ENCODE measurements around the gene STAC2. TPM values are rescaled to one million over a fixed set of nuclear protein-coding genes. Genes with fewer than 3 reads are reported as not detected.

The STAC2 gene
- total and polyA plus RNA-seq, 12 donors: 0.22 to 1.1 (median 0.48) TPM; not detected in 5

- Histone ChIP-seq H3K4me1 (replicated peaks in 1 of 2) (no peaks in the 10 kb centered on the region), H3K9me3 (replicated peaks in 1 of 3) (no peaks in the 10 kb centered on the region), H3K36me3 (replicated peaks in 1 of 2) (peaks cover 0 to 25% of the 10 kb centered on the region in 2 donors), H3K4me3 (no peak overlapping the region), H3K27ac (no peak overlapping the region), H3K27me3 (no peaks in the 10 kb centered on the region)
- WGBS, 4 donors: 75 to 87% (median 85%) methylated on average over 5 of the region's 5 CpGs
- no peak for DNase-seq
- intact Hi-C loops (cut with DNase I): no loop called here
- TF ChIP-seq CTCF (IDR thresholded peaks at IDR 0.05) (no peak), POLR2A (IDR thresholded peaks at IDR 0.05) (no peak)
These were observed 44.4 kb downstream of the STAC2 start for GRCh38 chr17:39181303-39181702.

DNA sequence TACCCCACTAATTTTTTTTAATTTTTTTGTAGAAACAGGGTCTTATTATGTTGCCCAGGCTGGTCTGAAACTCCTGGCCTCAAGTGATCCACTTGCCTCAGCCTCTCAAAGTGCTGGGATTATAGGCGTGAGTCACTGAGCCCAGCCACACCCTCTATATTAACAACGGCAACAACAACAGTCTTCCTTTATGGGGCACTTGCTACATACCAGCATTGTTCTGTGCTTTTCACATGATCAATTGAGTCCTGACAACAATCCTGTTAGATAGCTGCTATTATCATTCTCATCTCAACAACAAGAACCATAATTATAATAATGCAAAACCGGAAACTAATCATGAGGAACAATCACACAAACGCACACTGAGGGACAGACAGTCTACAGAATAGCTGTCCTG is 47.2 kb downstream of the STAC2 start:
- Histone ChIP-seq H3K27ac (no peak overlapping the region), H3K27me3 (no peaks in the 10 kb centered on the region), H3K36me3 (replicated peaks in 1 of 2) (peaks cover 0 to 17% of the 10 kb centered on the region in 2 donors), H3K9me3 (replicated peaks in 1 of 3) (no peaks in the 10 kb centered on the region), H3K4me3 (no peak overlapping the region), H3K4me1 (replicated peaks in 1 of 2) (no peaks in the 10 kb centered on the region)
- WGBS, 4 donors: 79 to 95% (median 91%) methylated on average over 4 of the region's 4 CpGs
- intact Hi-C loops (cut with DNase I): no loop called here
- TF ChIP-seq POLR2A (IDR thresholded peaks at IDR 0.05) (no peak), CTCF (IDR thresholded peaks at IDR 0.05) (no peak)
- DNase-seq: no peak

- 90 to 91% (median 91%) methylated on average over 6 to 12 of the region's 12 CpGs for WGBS, 4 donors
- intact Hi-C loops (cut with DNase I): no loop called here
- H3K4me3 ChIP-seq: no peak overlapping the region
- no peak for DNase-seq
- H3K9me3 ChIP-seq (replicated peaks in 1 of 3): no peaks in the 10 kb centered on the region
- peaks cover 0 to 17% of the 10 kb centered on the region in 2 donors for H3K36me3 ChIP-seq (replicated peaks in 1 of 2)
- H3K4me1 ChIP-seq (replicated peaks in 1 of 2): no peaks in the 10 kb centered on the region
- no peak overlapping the region for H3K27ac ChIP-seq
- H3K27me3 ChIP-seq: no peaks in the 10 kb centered on the region
- TF ChIP-seq CTCF (IDR thresholded peaks at IDR 0.05): no peak
- no peak for TF ChIP-seq POLR2A (IDR thresholded peaks at IDR 0.05)
These were observed 48.5 kb downstream of the STAC2 start for GRCh38 chr17:39177256-39177655.

GRCh38 chr17:39175695-39176093 is 50.1 kb downstream of the STAC2 start:
- Histone ChIP-seq H3K36me3 (replicated peaks in 1 of 2) (peaks cover 0 to 10% of the 10 kb centered on the region in 2 donors), H3K4me3 (no peak overlapping the region), H3K27ac (no peak overlapping the region), H3K4me1 (replicated peaks in 1 of 2) (no peaks in the 10 kb centered on the region), H3K27me3 (no peaks in the 10 kb centered on the region), H3K9me3 (replicated peaks in 1 of 3) (no peaks in the 10 kb centered on the region)
- WGBS, 4 donors: 58 to 69% (median 67%) methylated on average over 10 of the region's 10 CpGs
- no peak for DNase-seq
- TF ChIP-seq CTCF (IDR thresholded peaks at IDR 0.05) (no peak), POLR2A (IDR thresholded peaks at IDR 0.05) (no peak)
- intact Hi-C loops (cut with DNase I): no loop called here

All from adrenal gland (tissue), 12 donors.